Nephron progenitor cell (in vitro differentiated cells): ENCODE measurements around the gene SEC14L1.
A peak's percentile ranks its signal among the peaks of the same experiment; 100 is the strongest.

Source experiments
- DNase-seq: peaks from one replicate; pipeline ENCODE4 v3.0.0; 2021
- H3K27ac Mint-ChIP-seq: 2 replicates; pipeline ENCODE4 v1.8.0; 2021; ENCODE audit warnings: mild to moderate bottlenecking, moderate library complexity, mixed read lengths
- H3K27me3 Mint-ChIP-seq: 2 replicates; pipeline ENCODE4 v1.8.0; 2021; ENCODE audit warnings: mild to moderate bottlenecking, low read depth, mixed read lengths; ENCODE audit not compliant: poor library complexity
- H3K36me3 Mint-ChIP-seq: 2 replicates; pipeline ENCODE4 v1.8.0; 2021; ENCODE audit warnings: low read depth, mixed read lengths
- H3K4me1 Mint-ChIP-seq: 2 replicates; pipeline ENCODE4 v1.8.0; 2021; ENCODE audit warnings: mixed read lengths
- H3K4me3 Mint-ChIP-seq: 2 replicates; pipeline ENCODE4 v1.8.0; 2021; ENCODE audit warnings: mild to moderate bottlenecking, moderate library complexity, mixed read lengths
- H3K9me3 Mint-ChIP-seq: 2 replicates; pipeline ENCODE4 v1.8.0; 2021; ENCODE audit warnings: mild to moderate bottlenecking, moderate library complexity, mixed read lengths
- TF ChIP-seq, protein P1 (sequence below): fragments of 200-600 bp; sonication (generic); IDR thresholded peaks from 2 replicates; pipeline ENCODE4 v1.5.0; 2021; ENCODE audit warnings: antibody characterized with exemption

SEC14L1 gene

DNA sequence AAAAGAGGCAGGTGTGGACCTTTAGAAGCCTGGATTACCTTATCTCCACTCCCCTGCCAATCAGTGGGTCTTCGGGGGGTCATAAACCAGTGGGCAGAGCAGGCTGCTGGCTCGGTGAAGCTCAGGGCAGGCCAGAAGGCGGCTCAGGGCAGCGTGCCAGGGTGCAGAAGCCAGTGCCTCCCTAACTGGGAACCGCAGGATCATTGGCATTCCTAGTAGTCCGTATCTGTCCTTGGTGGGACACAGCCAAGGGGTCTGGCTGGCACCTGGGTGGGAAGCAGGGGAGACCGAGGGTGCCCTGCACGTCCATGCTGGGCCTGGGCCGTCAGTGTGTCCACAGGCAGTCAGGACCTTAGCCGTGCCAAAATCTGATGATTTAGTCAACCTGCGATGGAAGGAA, 76.8 kb downstream of the SEC14L1 start:
- TF ChIP-seq, protein P1, sequence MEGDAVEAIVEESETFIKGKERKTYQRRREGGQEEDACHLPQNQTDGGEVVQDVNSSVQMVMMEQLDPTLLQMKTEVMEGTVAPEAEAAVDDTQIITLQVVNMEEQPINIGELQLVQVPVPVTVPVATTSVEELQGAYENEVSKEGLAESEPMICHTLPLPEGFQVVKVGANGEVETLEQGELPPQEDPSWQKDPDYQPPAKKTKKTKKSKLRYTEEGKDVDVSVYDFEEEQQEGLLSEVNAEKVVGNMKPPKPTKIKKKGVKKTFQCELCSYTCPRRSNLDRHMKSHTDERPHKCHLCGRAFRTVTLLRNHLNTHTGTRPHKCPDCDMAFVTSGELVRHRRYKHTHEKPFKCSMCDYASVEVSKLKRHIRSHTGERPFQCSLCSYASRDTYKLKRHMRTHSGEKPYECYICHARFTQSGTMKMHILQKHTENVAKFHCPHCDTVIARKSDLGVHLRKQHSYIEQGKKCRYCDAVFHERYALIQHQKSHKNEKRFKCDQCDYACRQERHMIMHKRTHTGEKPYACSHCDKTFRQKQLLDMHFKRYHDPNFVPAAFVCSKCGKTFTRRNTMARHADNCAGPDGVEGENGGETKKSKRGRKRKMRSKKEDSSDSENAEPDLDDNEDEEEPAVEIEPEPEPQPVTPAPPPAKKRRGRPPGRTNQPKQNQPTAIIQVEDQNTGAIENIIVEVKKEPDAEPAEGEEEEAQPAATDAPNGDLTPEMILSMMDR, result no peak
- peaks cover 38% of the 10 kb centered on the region for H3K36me3 Mint-ChIP-seq
- H3K4me1 Mint-ChIP-seq, result peaks cover 56% of the 10 kb centered on the region
- H3K4me3 Mint-ChIP-seq, result no peak overlapping the region
- DNase-seq, result no peak
- no peaks in the 10 kb centered on the region for H3K27me3 Mint-ChIP-seq
- peak overlapping the region; percentile 39 for H3K27ac Mint-ChIP-seq
- no peaks in the 10 kb centered on the region for H3K9me3 Mint-ChIP-seq

DNA sequence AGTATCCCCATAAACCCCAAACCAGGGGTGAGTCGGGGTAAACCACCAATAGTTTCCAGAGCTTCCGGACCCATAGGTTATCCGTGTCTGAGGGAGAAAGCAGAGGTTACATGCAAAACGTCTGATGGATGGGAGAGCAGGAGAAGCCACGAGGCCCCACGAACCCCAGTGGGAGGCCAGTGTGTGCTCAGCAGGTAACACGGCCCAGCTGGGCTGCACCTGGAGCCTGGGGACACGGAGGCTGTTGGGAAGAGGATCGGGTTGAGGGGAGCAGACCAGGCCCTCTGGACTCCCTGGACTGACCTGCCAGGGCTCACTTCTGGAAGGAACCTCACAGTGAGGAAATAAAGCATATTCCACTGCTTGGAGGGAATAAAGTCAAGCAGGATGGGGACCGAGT, 78.1 kb downstream of the SEC14L1 start:
- peaks cover 36% of the 10 kb centered on the region for H3K36me3 Mint-ChIP-seq
- H3K27ac Mint-ChIP-seq, result no peak overlapping the region
- DNase-seq, result no peak
- peaks cover 62% of the 10 kb centered on the region for H3K4me1 Mint-ChIP-seq
- H3K9me3 Mint-ChIP-seq, result no peaks in the 10 kb centered on the region
- no peak overlapping the region for H3K4me3 Mint-ChIP-seq
- H3K27me3 Mint-ChIP-seq, result no peaks in the 10 kb centered on the region
- TF ChIP-seq, protein P1, result no peak

DNA sequence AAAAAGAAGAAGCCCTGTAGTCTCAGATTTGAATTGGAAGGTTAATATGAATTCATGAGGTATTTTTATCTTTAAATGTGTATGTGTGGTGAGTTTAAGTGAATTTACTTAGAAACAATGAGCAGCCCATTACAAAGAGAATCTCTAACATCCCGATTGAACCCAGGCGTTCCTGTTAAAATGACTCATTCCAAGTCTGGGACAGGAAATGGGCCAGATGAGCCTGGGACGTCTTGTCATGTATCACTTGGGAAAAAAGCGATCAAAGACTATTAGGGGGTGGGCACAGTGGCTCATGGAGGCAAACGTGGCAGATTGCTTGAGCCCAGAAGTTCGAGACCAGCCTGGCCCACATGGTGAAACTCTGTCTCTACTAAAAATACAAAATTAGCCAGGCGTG, 81.6 kb downstream of the SEC14L1 start:
- H3K4me1 Mint-ChIP-seq, result peaks cover 50% of the 10 kb centered on the region
- no peak overlapping the region for H3K27ac Mint-ChIP-seq

DNA sequence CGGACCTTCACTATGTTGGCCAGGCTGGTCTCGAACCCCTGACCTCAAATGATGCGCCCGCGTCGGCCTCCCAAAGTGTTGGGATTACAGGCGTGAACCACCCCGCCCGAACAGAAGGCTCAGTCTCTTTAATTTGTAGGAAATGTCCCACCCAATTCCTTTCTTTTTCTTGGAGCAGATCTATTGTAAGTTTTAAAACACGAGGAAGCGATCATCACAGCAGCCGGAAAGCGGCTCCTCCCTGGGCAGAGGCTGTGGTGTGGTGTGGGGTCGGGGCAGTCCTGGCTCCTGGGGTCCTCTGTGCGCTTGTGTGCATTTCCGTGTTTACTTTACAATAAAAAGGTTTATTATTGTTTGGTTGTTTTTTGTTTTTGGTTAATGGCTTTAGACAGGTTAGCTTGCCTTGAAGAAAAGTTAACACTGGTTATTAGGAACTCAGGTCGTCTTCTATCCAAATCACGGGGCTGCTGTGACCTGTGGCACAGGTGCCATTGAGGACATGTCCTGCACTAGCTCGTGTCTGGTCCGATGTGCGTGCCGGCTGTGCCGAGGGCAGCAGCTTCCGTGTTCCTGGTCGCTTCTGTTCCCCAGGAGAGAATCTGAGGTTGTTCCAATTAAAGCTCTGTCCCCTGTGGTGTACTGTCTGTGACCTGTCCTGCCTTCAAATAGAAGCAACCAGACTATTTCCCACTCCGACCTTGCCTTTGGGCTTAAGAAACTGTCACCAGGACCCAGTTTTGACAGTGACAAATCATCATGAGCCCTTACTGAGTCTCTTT, 83.1 kb downstream of the SEC14L1 start:
- Mint-ChIP-seq H3K36me3 (peaks cover 8% of the 10 kb centered on the region), H3K9me3 (peaks cover 4% of the 10 kb centered on the region), H3K27ac (no peak overlapping the region), H3K4me3 (no peak overlapping the region), H3K4me1 (peaks cover 56% of the 10 kb centered on the region), H3K27me3 (peaks cover 3% of the 10 kb centered on the region)
- TF ChIP-seq, protein P1, result no peak
- DNase-seq, result no peak

More for the DNA sequence above, 81.6 kb downstream of the SEC14L1 start:
- peaks cover 4% of the 10 kb centered on the region for H3K9me3 Mint-ChIP-seq
- H3K4me3 Mint-ChIP-seq, result no peak overlapping the region
- H3K27me3 Mint-ChIP-seq, result peaks cover 3% of the 10 kb centered on the region
- H3K36me3 Mint-ChIP-seq, result peaks cover 16% of the 10 kb centered on the region
- TF ChIP-seq, protein P1, result no peak
- no peak for DNase-seq

DNA sequence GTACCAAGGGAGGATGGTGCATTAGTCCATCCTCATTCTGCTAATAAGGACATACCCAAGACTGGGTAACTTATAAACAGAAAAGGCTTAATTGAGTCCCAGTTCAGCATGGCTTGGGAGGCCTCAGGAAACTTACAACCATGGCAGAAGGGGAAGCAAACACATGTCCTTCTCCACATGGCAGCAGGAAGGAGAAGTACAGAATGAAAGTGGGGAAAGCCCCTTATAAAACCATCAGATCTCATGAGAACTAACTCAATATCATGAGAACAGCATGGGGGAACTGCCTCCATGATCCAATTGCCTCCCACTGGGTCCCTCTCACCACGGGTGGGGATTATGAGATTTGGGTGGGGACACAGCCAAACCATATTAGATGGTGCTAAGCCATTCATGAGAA, 84.5 kb downstream of the SEC14L1 start:
- no peak overlapping the region for H3K27ac Mint-ChIP-seq
- DNase-seq, result no peak
- TF ChIP-seq, protein P1, result no peak
- peaks cover 47% of the 10 kb centered on the region for H3K4me1 Mint-ChIP-seq
- no peak overlapping the region for H3K4me3 Mint-ChIP-seq
- peaks cover 4% of the 10 kb centered on the region for H3K9me3 Mint-ChIP-seq
- peaks cover 3% of the 10 kb centered on the region for H3K36me3 Mint-ChIP-seq
- H3K27me3 Mint-ChIP-seq, result peaks cover 3% of the 10 kb centered on the region
